IPS-20b (cell line): Measurements from ENCODE around the gene GRM7.

Experiments used
- H3K27ac ChIP-seq: one replicate; pipeline ENCODE4 v1.5.1; 2013; ENCODE audit warnings: low read length
- H3K27me3 ChIP-seq: 2 replicates; pipeline ENCODE4 v1.6.1; 2013; ENCODE audit warnings: mild to moderate bottlenecking, low read length, inconsistent platforms; ENCODE audit not compliant: insufficient read depth
- H3K36me3 ChIP-seq: 2 replicates; pipeline ENCODE4 v1.6.1; 2013; ENCODE audit warnings: low read depth, mild to moderate bottlenecking, inconsistent platforms, low read length, moderate library complexity; ENCODE audit not compliant: insufficient read depth
- H3K4me1 ChIP-seq: 2 replicates; pipeline ENCODE4 v1.6.1; 2013; ENCODE audit warnings: mild to moderate bottlenecking, control low read depth, inconsistent platforms, low read length, moderate library complexity; ENCODE audit not compliant: insufficient read depth
- H3K4me3 ChIP-seq: 2 replicates; pipeline ENCODE4 v1.5.1; 2013; ENCODE audit warnings: mild to moderate bottlenecking, low read length, inconsistent platforms
- H3K9ac ChIP-seq: 2 replicates; pipeline ENCODE4 v1.6.1; 2013; ENCODE audit warnings: low read depth, mild to moderate bottlenecking, inconsistent platforms, low read length, moderate library complexity
- H3K9me3 ChIP-seq: 2 replicates; pipeline ENCODE4 v1.6.1; 2013; ENCODE audit warnings: mild to moderate bottlenecking, low read depth, low read length, inconsistent platforms; ENCODE audit not compliant: insufficient read depth

GRM7 gene

GRCh38 chr3:7205535-7205934, 344.6 kb downstream of the GRM7 start:
- Histone ChIP-seq H3K27ac (no peak overlapping the region), H3K9me3 (no peaks in the 10 kb centered on the region; the same call in 1 of the 2 replicates), H3K9ac (no peak overlapping the region), H3K27me3 (no peaks in the 10 kb centered on the region), H3K36me3 (no peaks in the 10 kb centered on the region), H3K4me3 (no peak overlapping the region), H3K4me1 (no peaks in the 10 kb centered on the region)

GRCh38 chr3:7205962-7206361, 345.0 kb downstream of the GRM7 start:
- Histone ChIP-seq H3K36me3 (no peaks in the 10 kb centered on the region), H3K4me1 (no peaks in the 10 kb centered on the region), H3K9me3 (no peaks in the 10 kb centered on the region; the same call in 1 of the 2 replicates), H3K9ac (no peak overlapping the region), H3K27me3 (no peaks in the 10 kb centered on the region), H3K27ac (no peak overlapping the region), H3K4me3 (no peak overlapping the region)

- Histone ChIP-seq H3K9ac (no peak overlapping the region), H3K36me3 (no peaks in the 10 kb centered on the region), H3K9me3 (no peaks in the 10 kb centered on the region; the same call in 1 of the 2 replicates), H3K4me1 (no peaks in the 10 kb centered on the region), H3K27me3 (no peaks in the 10 kb centered on the region), H3K27ac (no peak overlapping the region), H3K4me3 (no peak overlapping the region)
These were observed 346.2 kb downstream of the GRM7 start for GRCh38 chr3:7207125-7207524.

- no peaks in the 10 kb centered on the region; the same call in 1 of the 2 replicates for H3K4me1 ChIP-seq
- H3K9me3 ChIP-seq = no peaks in the 10 kb centered on the region; the same call in 1 of the 2 replicates
- no peak overlapping the region for H3K9ac ChIP-seq
- H3K27ac ChIP-seq = no peak overlapping the region
- H3K4me3 ChIP-seq = no peak overlapping the region
- no peaks in the 10 kb centered on the region for H3K27me3 ChIP-seq
- H3K36me3 ChIP-seq = no peaks in the 10 kb centered on the region
These were observed 347.0 kb downstream of the GRM7 start for GRCh38 chr3:7207928-7208327.

GRCh38 chr3:7209098-7209497, 348.2 kb downstream of the GRM7 start:
- Histone ChIP-seq H3K9me3 (no peaks in the 10 kb centered on the region), H3K4me3 (no peak overlapping the region), H3K27me3 (no peaks in the 10 kb centered on the region), H3K9ac (no peak overlapping the region), H3K36me3 (no peaks in the 10 kb centered on the region), H3K27ac (no peak overlapping the region), H3K4me1 (no peaks in the 10 kb centered on the region; the same call in 1 of the 2 replicates)

- no peaks in the 10 kb centered on the region for H3K9me3 ChIP-seq
- H3K4me3 ChIP-seq = no peak overlapping the region
- H3K9ac ChIP-seq = no peak overlapping the region
- no peak overlapping the region for H3K27ac ChIP-seq
- no peaks in the 10 kb centered on the region for H3K27me3 ChIP-seq
- H3K4me1 ChIP-seq = no peaks in the 10 kb centered on the region; the same call in 1 of the 2 replicates
- no peaks in the 10 kb centered on the region for H3K36me3 ChIP-seq
These were observed 350.8 kb downstream of the GRM7 start for GRCh38 chr3:7211740-7212139.

GRCh38 chr3:7215706-7216105, 354.8 kb downstream of the GRM7 start:
- no peaks in the 10 kb centered on the region for H3K27me3 ChIP-seq
- H3K9me3 ChIP-seq = no peaks in the 10 kb centered on the region
- H3K4me1 ChIP-seq = no peaks in the 10 kb centered on the region; the same call in 1 of the 2 replicates
- H3K27ac ChIP-seq = no peak overlapping the region
- H3K4me3 ChIP-seq = no peak overlapping the region
- no peaks in the 10 kb centered on the region for H3K36me3 ChIP-seq
- no peak overlapping the region for H3K9ac ChIP-seq

- Histone ChIP-seq H3K4me1 (peaks cover 6% of the 10 kb centered on the region), H3K9ac (no peak overlapping the region), H3K36me3 (no peaks in the 10 kb centered on the region), H3K27me3 (no peaks in the 10 kb centered on the region), H3K9me3 (no peaks in the 10 kb centered on the region), H3K27ac (no peak overlapping the region), H3K4me3 (no peak overlapping the region)
These were observed 365.5 kb downstream of the GRM7 start for GRCh38 chr3:7226393-7226792.

- Histone ChIP-seq H3K4me1 (no peaks in the 10 kb centered on the region), H3K36me3 (no peaks in the 10 kb centered on the region), H3K9me3 (no peaks in the 10 kb centered on the region), H3K4me3 (no peak overlapping the region), H3K27me3 (no peaks in the 10 kb centered on the region), H3K9ac (no peak overlapping the region), H3K27ac (no peak overlapping the region)
These were observed 377.8 kb downstream of the GRM7 start for GRCh38 chr3:7238565-7239295.

GRCh38 chr3:7241584-7242302, 380.8 kb downstream of the GRM7 start:
- H3K4me3 ChIP-seq = no peak overlapping the region
- H3K9me3 ChIP-seq = no peaks in the 10 kb centered on the region
- H3K4me1 ChIP-seq = no peaks in the 10 kb centered on the region
- no peaks in the 10 kb centered on the region for H3K36me3 ChIP-seq
- no peak overlapping the region for H3K9ac ChIP-seq
- no peak overlapping the region for H3K27ac ChIP-seq
- no peaks in the 10 kb centered on the region for H3K27me3 ChIP-seq

- no peak overlapping the region for H3K9ac ChIP-seq
These were observed 381.4 kb downstream of the GRM7 start for GRCh38 chr3:7242303-7242635.

GRCh38 chr3:7249493-7250076, 388.7 kb downstream of the GRM7 start:
- Histone ChIP-seq H3K9ac (no peak overlapping the region), H3K9me3 (no peaks in the 10 kb centered on the region), H3K4me1 (no peaks in the 10 kb centered on the region), H3K36me3 (no peaks in the 10 kb centered on the region), H3K27ac (no peak overlapping the region), H3K27me3 (no peaks in the 10 kb centered on the region), H3K4me3 (no peak overlapping the region)

More at GRCh38 chr3:7242303-7242635, 381.4 kb downstream of the GRM7 start:
- Histone ChIP-seq H3K4me3 (no peak overlapping the region), H3K27ac (no peak overlapping the region), H3K4me1 (no peaks in the 10 kb centered on the region), H3K36me3 (no peaks in the 10 kb centered on the region), H3K27me3 (no peaks in the 10 kb centered on the region), H3K9me3 (no peaks in the 10 kb centered on the region)
